Peyer's patch (tissue), 4 donors: ENCODE data around the gene SLC50A1. TPM values are rescaled to one million over a fixed set of nuclear protein-coding genes. Genes with fewer than 3 reads are reported as not detected.

Experiments used
- DNase-seq, 3 donors: peaks; one replicate each; pipeline ENCODE4 v3.0.0-alpha.2; 2017 to 2019
- H3K27ac ChIP-seq, 4 donors: fragments of 200-600 bp; sonication (generic); one replicate each; pipeline ENCODE4 v1.5.1; 2016 to 2019
- H3K27me3 ChIP-seq, 2 donors: fragments of 200-600 bp; sonication (generic); one replicate each; pipeline ENCODE4 v1.5.1; 2019
- H3K36me3 ChIP-seq, 3 donors: fragments of 200-600 bp; sonication (generic); one replicate each; pipeline ENCODE4 v1.5.1; 2016 to 2019
- H3K4me1 ChIP-seq, 4 donors: fragments of 200-600 bp; sonication (generic); one replicate each; pipeline ENCODE4 v1.5.1; 2016 to 2019
- H3K4me3 ChIP-seq, 4 donors: fragments of 200-600 bp; sonication (generic); 1 replicate in 3 of 4; 2 replicates in 1 of 4; pipeline ENCODE4 v1.5.1; 2016 to 2019; ENCODE audit warnings: mild to moderate bottlenecking in 1 of 4
- H3K9me3 ChIP-seq, 4 donors: fragments of 200-600 bp; sonication (generic); one replicate each; pipeline ENCODE4 v1.5.1; 2016 to 2019; ENCODE audit warnings: mild to moderate bottlenecking in 1 of 4
- POLR2A ChIP-seq, 2 donors: fragments of 450-650 bp; IDR thresholded peaks; one replicate each; pipeline ENCODE4 v1.5.1; 2017; ENCODE audit warnings: antibody characterized with exemption in 2 of 2, mild to moderate bottlenecking in 2 of 2, moderate library complexity in 2 of 2
- small RNA-seq, 2 donors: library from RNA; depleted of rRNA; stranded (forward); fragments of <200 nt; gene quantifications; one replicate each; pipeline ENCODE3, GENCODE V24; 2016
- total RNA-seq, 4 donors: library from RNA; depleted of rRNA; stranded (reverse); fragments of >200 nt; gene quantifications; one replicate each; pipeline ENCODE4 v1.1.0, GENCODE V29; 2016
- TF ChIP-seq, protein P1 (sequence below), 6 experiments: fragments of 450-650 bp in 4 of 6; fragments of 200-600 bp in 2 of 6; sonication (generic) in 1 of 6; IDR thresholded peaks; one replicate each; pipeline ENCODE4 v1.5.1; 2017 to 2019; ENCODE audit warnings: antibody characterized with exemption in 6 of 6, mild to moderate bottlenecking in 3 of 6, moderate library complexity in 1 of 6

Gene SLC50A1
- total RNA-seq, 4 donors from 2014 or later = 42.5 to 83.3 (median 46.7) TPM

DNA sequence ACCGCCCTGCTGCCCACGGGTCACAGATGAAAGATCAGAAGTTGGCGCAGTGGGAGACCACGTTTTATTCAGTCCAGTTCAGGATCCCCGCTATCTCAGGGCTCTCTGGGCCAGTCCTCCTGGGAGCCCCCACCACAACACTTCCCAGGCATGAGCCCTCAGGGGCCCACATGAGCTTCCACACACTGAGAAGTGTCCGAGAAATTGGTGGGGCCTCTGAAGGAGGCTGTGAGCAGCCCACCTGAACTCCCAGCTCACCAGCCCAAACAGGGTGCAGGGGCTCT is 50.1 kb downstream of the SLC50A1 start:
- H3K27me3 ChIP-seq = no peaks in the 10 kb centered on the region
- H3K36me3 ChIP-seq = no peaks in the 10 kb centered on the region
- TF ChIP-seq, protein P1, sequence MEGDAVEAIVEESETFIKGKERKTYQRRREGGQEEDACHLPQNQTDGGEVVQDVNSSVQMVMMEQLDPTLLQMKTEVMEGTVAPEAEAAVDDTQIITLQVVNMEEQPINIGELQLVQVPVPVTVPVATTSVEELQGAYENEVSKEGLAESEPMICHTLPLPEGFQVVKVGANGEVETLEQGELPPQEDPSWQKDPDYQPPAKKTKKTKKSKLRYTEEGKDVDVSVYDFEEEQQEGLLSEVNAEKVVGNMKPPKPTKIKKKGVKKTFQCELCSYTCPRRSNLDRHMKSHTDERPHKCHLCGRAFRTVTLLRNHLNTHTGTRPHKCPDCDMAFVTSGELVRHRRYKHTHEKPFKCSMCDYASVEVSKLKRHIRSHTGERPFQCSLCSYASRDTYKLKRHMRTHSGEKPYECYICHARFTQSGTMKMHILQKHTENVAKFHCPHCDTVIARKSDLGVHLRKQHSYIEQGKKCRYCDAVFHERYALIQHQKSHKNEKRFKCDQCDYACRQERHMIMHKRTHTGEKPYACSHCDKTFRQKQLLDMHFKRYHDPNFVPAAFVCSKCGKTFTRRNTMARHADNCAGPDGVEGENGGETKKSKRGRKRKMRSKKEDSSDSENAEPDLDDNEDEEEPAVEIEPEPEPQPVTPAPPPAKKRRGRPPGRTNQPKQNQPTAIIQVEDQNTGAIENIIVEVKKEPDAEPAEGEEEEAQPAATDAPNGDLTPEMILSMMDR (IDR thresholded peaks at IDR 0.05) = no peak
- TF ChIP-seq POLR2A (IDR thresholded peaks at IDR 0.05) = no peak
- no peak overlapping the region for H3K4me3 ChIP-seq
- H3K27ac ChIP-seq = peak overlapping the region in 2 of 4 donors; percentile 48 to 60
- H3K9me3 ChIP-seq = no peaks in the 10 kb centered on the region
- peaks cover 7 to 21% (median 13%) of the 10 kb centered on the region in 4 donors for H3K4me1 ChIP-seq
- no peak for DNase-seq

DNA sequence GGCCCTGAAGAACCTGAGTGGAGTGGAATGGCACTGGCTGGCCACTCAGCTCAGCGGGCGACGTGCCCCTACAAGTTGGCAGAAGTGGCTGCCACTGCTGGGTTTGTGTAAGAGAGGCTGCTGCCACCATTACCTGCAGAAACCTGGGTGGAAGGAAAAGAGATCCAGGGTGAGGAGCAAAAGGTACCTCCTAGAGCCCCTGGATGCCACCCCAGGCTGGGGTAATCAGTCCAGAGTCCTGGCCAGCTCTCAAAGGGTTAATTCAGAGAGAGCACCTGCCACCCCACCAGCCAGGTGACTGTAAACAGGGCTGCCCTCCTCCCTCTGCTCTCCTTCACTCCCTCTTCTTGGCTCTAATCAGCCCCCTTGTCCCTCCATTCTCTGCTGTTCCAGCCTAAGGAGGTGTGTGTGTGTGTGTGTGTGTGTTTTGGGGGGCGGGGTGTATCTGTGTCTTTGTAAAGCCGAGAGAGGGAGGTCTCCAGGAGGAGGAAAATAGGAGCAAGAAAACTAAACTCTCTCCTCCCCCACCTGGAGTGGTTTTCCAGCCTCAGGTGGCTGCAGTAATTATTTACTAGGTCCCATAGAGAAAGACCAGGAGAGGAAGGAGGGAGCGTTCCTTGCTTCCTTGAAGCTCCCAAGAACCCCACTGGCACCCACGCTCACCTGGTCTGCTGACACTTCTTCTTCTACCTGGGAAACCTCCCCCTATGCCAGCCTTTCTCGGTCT is 50.6 kb downstream of the SLC50A1 start:
- DNase-seq = peak in 1 of 3 donors; percentile 42
- H3K4me3 ChIP-seq = no peak overlapping the region
- peak overlapping the region in 1 of 4 donors; percentile 60 for H3K27ac ChIP-seq

DNA sequence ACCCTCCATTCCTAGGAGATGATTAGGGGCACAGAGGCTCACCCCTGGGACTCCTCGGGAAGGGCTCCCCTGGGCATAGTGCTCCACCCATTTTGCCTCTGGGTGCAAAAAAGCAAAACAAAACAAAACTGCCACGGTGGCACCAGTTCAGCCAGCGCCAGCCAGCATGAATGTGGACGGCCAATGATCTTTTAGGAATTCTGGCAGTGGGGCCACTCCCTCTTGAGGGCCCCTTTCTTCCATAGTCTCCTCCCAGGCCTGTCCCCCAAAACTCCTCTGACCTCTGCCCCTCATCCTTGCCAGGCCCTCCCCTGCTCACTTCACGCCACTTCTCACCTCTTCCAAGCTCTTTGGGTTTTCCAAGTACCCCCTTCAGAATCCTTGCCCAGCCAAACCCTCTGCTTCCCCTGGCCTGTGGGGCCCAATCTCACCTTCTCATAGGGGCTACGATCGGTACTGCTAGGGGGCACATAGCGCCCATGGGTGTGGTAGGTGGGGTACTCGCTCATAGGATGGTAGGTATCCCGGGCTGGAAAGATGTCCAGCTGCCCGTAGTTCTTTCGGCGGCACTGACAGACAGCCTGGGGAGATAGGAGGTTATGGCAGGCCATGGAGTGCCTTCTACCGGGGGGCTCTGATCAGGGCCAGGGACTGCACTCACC is 51.3 kb downstream of the SLC50A1 start:
- no peak overlapping the region for H3K4me3 ChIP-seq
- TF ChIP-seq, protein P1 (IDR thresholded peaks at IDR 0.05) = no peak
- TF ChIP-seq POLR2A (IDR thresholded peaks at IDR 0.05) = no peak
- H3K9me3 ChIP-seq = no peaks in the 10 kb centered on the region
- peaks cover 7 to 21% (median 13%) of the 10 kb centered on the region in 4 donors for H3K4me1 ChIP-seq
- no peaks in the 10 kb centered on the region for H3K36me3 ChIP-seq
- no peaks in the 10 kb centered on the region for H3K27me3 ChIP-seq
- DNase-seq = peak in 1 of 3 donors; percentile 50
- H3K27ac ChIP-seq = peak overlapping the region in 1 of 4 donors; percentile 60

More for the DNA sequence above, 50.6 kb downstream of the SLC50A1 start:
- Histone ChIP-seq H3K27me3 (no peaks in the 10 kb centered on the region), H3K36me3 (no peaks in the 10 kb centered on the region), H3K9me3 (no peaks in the 10 kb centered on the region), H3K4me1 (peaks cover 7 to 21% (median 13%) of the 10 kb centered on the region in 4 donors)
- no peak for TF ChIP-seq POLR2A (IDR thresholded peaks at IDR 0.05)
- TF ChIP-seq, protein P1 (IDR thresholded peaks at IDR 0.05) = no peak

DNA sequence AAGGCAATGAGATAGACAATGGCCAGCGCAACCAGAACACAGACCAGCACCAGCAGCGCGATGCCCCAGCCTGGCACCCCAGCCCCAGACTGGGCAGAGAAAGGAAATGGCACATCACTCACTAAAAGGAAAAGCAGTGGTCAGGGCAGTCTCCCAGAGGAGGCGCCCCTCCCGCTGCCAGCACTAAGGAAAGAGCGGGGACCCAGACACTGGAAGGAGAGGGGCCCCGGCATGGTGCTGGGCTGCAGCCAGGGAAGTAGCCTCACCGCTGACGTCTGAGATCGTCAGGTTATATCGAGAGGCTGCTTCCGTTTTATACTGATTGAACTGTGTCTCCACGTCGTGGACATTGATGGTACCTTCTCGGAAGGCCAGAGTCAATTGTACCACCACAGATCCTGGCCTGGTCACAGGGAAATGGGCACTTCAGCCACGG is 51.8 kb downstream of the SLC50A1 start:
- TF ChIP-seq, protein P1 (IDR thresholded peaks at IDR 0.05) = no peak
- no peak for TF ChIP-seq POLR2A (IDR thresholded peaks at IDR 0.05)
- Histone ChIP-seq H3K4me1 (peaks cover 7 to 24% (median 13%) of the 10 kb centered on the region in 4 donors), H3K27me3 (no peaks in the 10 kb centered on the region), H3K4me3 (no peak overlapping the region), H3K27ac (no peak overlapping the region), H3K36me3 (no peaks in the 10 kb centered on the region), H3K9me3 (no peaks in the 10 kb centered on the region)
- no peak for DNase-seq

DNA sequence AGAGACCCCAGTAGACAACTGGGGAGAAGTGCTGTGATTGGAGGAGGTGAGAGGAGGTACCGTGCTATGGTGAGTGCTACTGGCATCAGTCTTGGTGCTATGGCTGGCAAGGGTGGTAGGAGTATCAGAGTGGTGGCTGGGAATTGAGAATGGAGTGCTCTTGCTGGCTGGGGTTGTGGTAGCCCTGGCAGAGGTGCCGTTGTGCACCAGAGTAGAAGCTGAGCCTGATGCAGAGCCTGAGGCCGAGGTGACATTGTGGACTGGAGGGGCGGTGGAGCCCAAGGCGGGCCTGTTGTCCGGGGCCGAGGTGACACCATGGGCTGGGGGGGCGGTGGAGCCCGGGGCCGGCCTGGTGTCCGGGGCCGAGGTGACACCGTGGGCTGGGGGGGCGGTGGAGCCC is 52.6 kb downstream of the SLC50A1 start:
- no peak overlapping the region for H3K4me3 ChIP-seq

More for the DNA sequence above, 52.6 kb downstream of the SLC50A1 start:
- Histone ChIP-seq H3K27ac (no peak overlapping the region), H3K4me1 (peaks cover 7 to 32% (median 20%) of the 10 kb centered on the region in 4 donors), H3K27me3 (no peaks in the 10 kb centered on the region), H3K36me3 (no peaks in the 10 kb centered on the region), H3K9me3 (no peaks in the 10 kb centered on the region)
- DNase-seq = peak in 1 of 3 donors; percentile 24
- no peak for TF ChIP-seq POLR2A (IDR thresholded peaks at IDR 0.05)
- TF ChIP-seq, protein P1 (IDR thresholded peaks at IDR 0.05) = no peak

Small RNA genes lying within 50 kb of the gene (small RNA-seq; reads per million reads assigned to genes)
- gene HMGN2P18 (0 reads per million in 2 donors), gene RF00019 (0 reads per million in 2 donors)

Other genes starting within 250 kb of the SLC50A1 start
- 10 to 100 TPM in 3 of 4 donors, 1 to 10 TPM in 1; 5.0 to 20.1 (median 19.2) TPM for gene PMVK, start 199.1 kb upstream of the SLC50A1 start, total RNA-seq
- gene PBXIP1, start 179.8 kb upstream of the SLC50A1 start, total RNA-seq = 100 to 1,000 TPM in 3 of 4 donors, 10 to 100 TPM in 1; 66.6 to 117 (median 109) TPM
- gene PYGO2, start 174.1 kb upstream of the SLC50A1 start, total RNA-seq = 10 to 100 TPM; 32.2 to 48.9 (median 34.2) TPM
- 100 to 1,000 TPM in 2 of 4 donors, 10 to 100 TPM in 2; 56.9 to 150 (median 104) TPM for gene SHC1, start 165.1 kb upstream of the SLC50A1 start, total RNA-seq
- 10 to 100 TPM; 20.3 to 39.1 (median 26.5) TPM for gene CKS1B, start 161.2 kb upstream of the SLC50A1 start, total RNA-seq
- gene FLAD1, start 152.5 kb upstream of the SLC50A1 start, total RNA-seq = 10 to 100 TPM; 29.7 to 50.3 (median 46.3) TPM
- not detected for gene LENEP, start 142.3 kb upstream of the SLC50A1 start, total RNA-seq
- 100 to 1,000 TPM in 3 of 4 donors, 10 to 100 TPM in 1; 35.5 to 412 (median 346) TPM for gene ZBTB7B, start 133.1 kb upstream of the SLC50A1 start, total RNA-seq
- gene DCST2, start 102.1 kb upstream of the SLC50A1 start, total RNA-seq = 10 to 100 TPM in 1 of 4 donors, 1 to 10 TPM in 3; 1.7 to 12.5 (median 5.3) TPM
- gene DCST1, start 102.0 kb upstream of the SLC50A1 start, total RNA-seq = 1 to 10 TPM in 1 of 4 donors, under 1 TPM in 1, not detected in 2; 0.88 to 2.7 TPM
- 100 to 1,000 TPM; 111 to 191 (median 126) TPM for gene ADAM15, start 84.5 kb upstream of the SLC50A1 start, total RNA-seq
- 10 to 100 TPM in 3 of 4 donors, 1 to 10 TPM in 1; 2.5 to 39.6 (median 18.2) TPM for gene EFNA4, start 72.1 kb upstream of the SLC50A1 start, total RNA-seq
- 1 to 10 TPM; 2.3 to 8.7 (median 5.3) TPM for gene EFNA3, start 57.0 kb upstream of the SLC50A1 start, total RNA-seq
- gene EFNA1, start 8.0 kb upstream of the SLC50A1 start, total RNA-seq = 100 to 1,000 TPM in 3 of 4 donors, 10 to 100 TPM in 1; 13.2 to 166 (median 145) TPM
- gene DPM3, start 4.7 kb downstream of the SLC50A1 start, total RNA-seq = 10 to 100 TPM; 33.5 to 89.2 (median 65.0) TPM
- gene KRTCAP2, start 37.5 kb downstream of the SLC50A1 start, total RNA-seq = 100 to 1,000 TPM; 111 to 137 (median 117) TPM
- not detected for gene TRIM46, start 38.0 kb downstream of the SLC50A1 start, total RNA-seq
- 10 to 100 TPM; 15.9 to 58.6 (median 46.5) TPM for gene THBS3, start 72.0 kb downstream of the SLC50A1 start, total RNA-seq
- 10 to 100 TPM; 33.2 to 45.2 (median 36.5) TPM for gene MTX1, start 72.8 kb downstream of the SLC50A1 start, total RNA-seq
- gene ENTREP3, start 119.6 kb downstream of the SLC50A1 start, total RNA-seq = 10 to 100 TPM in 3 of 4 donors, 1 to 10 TPM in 1; 5.8 to 20.7 (median 15.4) TPM
- gene SCAMP3, start 126.5 kb downstream of the SLC50A1 start, total RNA-seq = 10 to 100 TPM; 34.7 to 63.7 (median 49.2) TPM
- gene CLK2, start 137.7 kb downstream of the SLC50A1 start, total RNA-seq = 100 to 1,000 TPM in 2 of 4 donors, 10 to 100 TPM in 2; 44.7 to 125 (median 98.5) TPM
- 10 to 100 TPM in 3 of 4 donors, 1 to 10 TPM in 1; 7.4 to 25.5 (median 19.5) TPM for gene HCN3, start 141.6 kb downstream of the SLC50A1 start, total RNA-seq
- gene PKLR, start 165.6 kb downstream of the SLC50A1 start, total RNA-seq = 10 to 100 TPM in 3 of 4 donors, not detected in 1; 35.7 to 50.5 (median 36.2) TPM
- 100 to 1,000 TPM; 158 to 220 (median 175) TPM for gene FDPS, start 173.0 kb downstream of the SLC50A1 start, total RNA-seq
- gene RUSC1, start 185.0 kb downstream of the SLC50A1 start, total RNA-seq = 10 to 100 TPM; 40.4 to 72.4 (median 71.8) TPM